Neural crest cell (in vitro differentiated cells): ENCODE results near the gene SMIM14. TPM values are rescaled to one million over a fixed set of nuclear protein-coding genes. Genes with fewer than 3 reads are reported as not detected.

ENCODE experiments used
- DNase-seq: peaks from one replicate; pipeline ENCODE4 v3.0.0; 2021; ENCODE audit warnings: low read depth, mixed read lengths, low spot score
- H3K27ac Mint-ChIP-seq: one replicate; pipeline ENCODE4 v1.8.0; 2021; ENCODE audit warnings: mild to moderate bottlenecking, mixed read lengths; ENCODE audit not compliant: unreplicated experiment
- H3K27me3 Mint-ChIP-seq: 2 replicates; pipeline ENCODE4 v1.8.0; 2021; ENCODE audit warnings: low read depth, mild to moderate bottlenecking, mixed read lengths
- H3K36me3 Mint-ChIP-seq: 2 replicates; pipeline ENCODE4 v1.8.0; 2021; ENCODE audit warnings: low read depth, mild to moderate bottlenecking, mixed read lengths
- H3K4me1 Mint-ChIP-seq: 2 replicates; pipeline ENCODE4 v1.8.0; 2021; ENCODE audit warnings: mixed read lengths
- H3K4me3 Mint-ChIP-seq: one replicate; pipeline ENCODE4 v1.8.0; 2021; ENCODE audit warnings: mild to moderate bottlenecking, mixed read lengths
- H3K9me3 Mint-ChIP-seq: 2 replicates; pipeline ENCODE4 v1.8.0; 2021; ENCODE audit warnings: mixed read lengths
- CTCF ChIP-seq: fragments of 200-600 bp; sonication (generic); conservative IDR thresholded peaks from 2 replicates; pipeline ENCODE4 v1.5.0; 2021; ENCODE audit warnings: antibody characterized with exemption, mild to moderate bottlenecking
- total RNA-seq: library from RNA; stranded (reverse); gene quantifications from 2 replicates; pipeline ENCODE4 v1.2.1, GENCODE V29; 2021

Gene SMIM14
- total RNA-seq, 1 donor from 2014 or later: 7.9 TPM

DNA sequence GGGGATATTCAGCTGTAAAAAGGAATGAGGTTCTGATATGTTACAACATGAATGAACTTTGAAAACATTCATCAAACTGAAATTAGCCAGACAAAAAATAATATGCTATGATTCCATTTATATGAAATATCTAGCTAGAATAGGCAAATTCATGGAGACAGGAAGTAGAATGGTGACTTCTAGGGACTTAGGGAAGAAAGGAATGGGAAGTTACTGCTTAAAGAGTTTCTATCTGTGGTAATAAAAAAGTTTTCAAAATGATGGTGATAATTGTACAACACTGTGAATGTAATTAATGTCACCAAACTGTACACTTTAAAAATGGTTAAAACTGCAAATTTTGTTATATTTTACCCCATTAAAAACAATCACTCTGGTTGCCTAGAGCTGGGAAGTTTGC, 30.2 kb downstream of the SMIM14 start:
- TF ChIP-seq CTCF: no peak

GRCh38 chr4:39606747-39607146, 31.9 kb downstream of the SMIM14 start:
- DNase-seq: no peak
- TF ChIP-seq CTCF: no peak
- no peak overlapping the region for H3K4me3 Mint-ChIP-seq
- peaks cover 13% of the 10 kb centered on the region for H3K4me1 Mint-ChIP-seq
- peaks cover 4% of the 10 kb centered on the region for H3K9me3 Mint-ChIP-seq
- no peaks in the 10 kb centered on the region for H3K27me3 Mint-ChIP-seq
- peaks cover 6% of the 10 kb centered on the region for H3K36me3 Mint-ChIP-seq
- no peak overlapping the region for H3K27ac Mint-ChIP-seq

More for the DNA sequence above, 30.2 kb downstream of the SMIM14 start:
- peaks cover 4% of the 10 kb centered on the region for H3K9me3 Mint-ChIP-seq
- no peak for DNase-seq
- H3K36me3 Mint-ChIP-seq: peaks cover 6% of the 10 kb centered on the region
- no peaks in the 10 kb centered on the region for H3K27me3 Mint-ChIP-seq
- no peak overlapping the region for H3K27ac Mint-ChIP-seq
- no peak overlapping the region for H3K4me3 Mint-ChIP-seq
- H3K4me1 Mint-ChIP-seq: peaks cover 13% of the 10 kb centered on the region

GRCh38 chr4:39597695-39598381, 40.8 kb downstream of the SMIM14 start:
- no peak for TF ChIP-seq CTCF
- no peaks in the 10 kb centered on the region for H3K4me1 Mint-ChIP-seq
- DNase-seq: no peak
- no peaks in the 10 kb centered on the region for H3K36me3 Mint-ChIP-seq
- no peak overlapping the region for H3K4me3 Mint-ChIP-seq
- H3K27me3 Mint-ChIP-seq: no peaks in the 10 kb centered on the region
- H3K9me3 Mint-ChIP-seq: no peaks in the 10 kb centered on the region
- H3K27ac Mint-ChIP-seq: no peak overlapping the region

DNA sequence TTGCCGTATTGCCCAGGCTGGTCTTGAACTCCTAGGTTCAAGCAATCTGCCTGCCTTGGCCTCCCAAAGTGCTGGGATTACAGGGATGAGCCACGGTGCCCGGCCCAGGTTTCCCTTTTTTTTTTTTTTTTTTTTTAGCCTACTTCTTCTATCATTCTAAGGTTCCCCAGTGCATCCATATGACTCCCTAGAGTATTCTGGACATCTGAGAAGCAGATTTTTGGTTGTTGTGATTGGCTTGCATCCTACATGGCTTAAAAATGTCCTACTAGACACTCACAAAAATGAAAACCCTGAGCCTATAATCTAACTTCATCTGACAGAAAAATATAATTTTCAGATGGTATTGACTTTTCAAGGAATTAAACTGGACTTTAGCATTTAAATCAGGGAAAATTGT, 41.7 kb downstream of the SMIM14 start:
- Mint-ChIP-seq H3K27me3 (no peaks in the 10 kb centered on the region), H3K36me3 (no peaks in the 10 kb centered on the region), H3K4me3 (no peak overlapping the region), H3K4me1 (no peaks in the 10 kb centered on the region), H3K9me3 (no peaks in the 10 kb centered on the region), H3K27ac (no peak overlapping the region)
- no peak for TF ChIP-seq CTCF
- DNase-seq: no peak

- DNase-seq: no peak
- Mint-ChIP-seq H3K36me3 (no peaks in the 10 kb centered on the region), H3K27ac (no peak overlapping the region), H3K9me3 (no peaks in the 10 kb centered on the region), H3K4me1 (no peaks in the 10 kb centered on the region), H3K4me3 (no peak overlapping the region), H3K27me3 (no peaks in the 10 kb centered on the region)
- no peak for TF ChIP-seq CTCF
Observed at GRCh38 chr4:39591290-39591689, 47.4 kb downstream of the SMIM14 start.
